NCI-H510A treated with DMSO at 0.1 percent for 48 hours (cell line): ENCODE measurements around the gene EFHC1.

ENCODE experiments used
- DNase-seq: peaks from one replicate; lab custom pipeline; 2025; lab: John Stamatoyannopoulos, UW

EFHC1 gene

GRCh38 chr6:52518279-52518945, 98.3 kb downstream of the EFHC1 start:
- no peak for DNase-seq

DNA sequence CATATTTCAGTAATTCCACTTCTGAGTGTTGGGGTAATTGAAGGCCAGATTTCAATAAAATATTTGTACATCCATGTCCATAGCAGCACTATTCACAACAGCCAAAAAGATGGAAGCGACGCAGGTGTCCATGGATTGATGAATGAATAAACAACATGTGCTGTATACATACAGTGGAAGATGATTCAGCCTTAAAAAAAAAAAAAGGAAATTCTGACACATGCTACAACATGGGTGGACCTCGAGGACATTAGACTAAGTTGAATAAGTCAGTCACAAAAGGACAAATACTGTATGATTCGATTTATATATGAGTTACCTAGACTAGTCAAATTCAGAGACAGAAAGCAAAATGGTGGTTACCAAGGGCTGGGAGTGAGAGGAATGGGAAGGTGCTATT, 99.5 kb downstream of the EFHC1 start:
- no peak for DNase-seq

DNA sequence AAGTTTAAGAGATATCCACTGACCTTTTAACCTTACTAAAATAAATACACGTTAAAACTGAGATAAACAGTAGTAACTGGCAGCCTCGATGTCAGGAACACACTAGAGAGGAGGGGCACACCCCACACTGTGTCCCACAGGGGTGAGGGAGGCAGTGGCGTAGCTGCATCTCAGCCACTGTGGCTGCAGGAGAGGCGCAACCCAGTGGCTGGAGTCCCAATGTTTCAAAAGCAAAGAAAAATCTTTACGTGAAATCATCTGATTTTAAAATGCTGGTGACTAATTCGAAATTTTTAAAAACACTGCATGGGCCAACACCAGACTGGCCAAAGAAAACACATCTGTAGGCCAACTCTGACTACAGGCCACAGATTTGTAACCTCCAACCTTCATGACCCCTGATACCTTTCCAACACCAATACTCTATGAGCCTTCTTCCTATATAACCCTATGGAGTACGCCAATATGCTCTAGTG, 102.0 kb downstream of the EFHC1 start:
- DNase-seq: no peak

GRCh38 chr6:52522655-52523054, 102.5 kb downstream of the EFHC1 start:
- no peak for DNase-seq

GRCh38 chr6:52523378-52524142, 103.4 kb downstream of the EFHC1 start:
- no peak for DNase-seq

DNA sequence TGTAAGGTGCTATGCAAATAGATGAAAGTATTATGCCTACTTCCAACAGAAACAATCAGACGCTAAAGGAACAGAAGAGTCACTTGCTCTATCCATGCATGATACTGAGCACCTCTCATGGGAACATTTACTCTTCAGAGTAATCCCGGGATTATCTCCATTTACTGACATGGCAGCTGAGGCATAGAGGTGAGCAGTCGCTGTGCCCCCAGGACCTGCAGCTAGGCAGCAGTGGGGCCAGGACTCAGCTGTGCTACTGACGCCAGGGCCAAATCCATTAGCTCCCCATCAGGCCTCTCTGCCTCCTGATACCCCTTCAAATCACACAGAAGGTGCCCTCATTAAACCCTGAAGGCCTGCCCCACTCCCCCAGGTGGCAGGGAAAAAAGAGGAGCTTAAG, 104.8 kb downstream of the EFHC1 start:
- no peak for DNase-seq

- no peak for DNase-seq
Observed at GRCh38 chr6:52526634-52527033, 106.5 kb downstream of the EFHC1 start.

DNA sequence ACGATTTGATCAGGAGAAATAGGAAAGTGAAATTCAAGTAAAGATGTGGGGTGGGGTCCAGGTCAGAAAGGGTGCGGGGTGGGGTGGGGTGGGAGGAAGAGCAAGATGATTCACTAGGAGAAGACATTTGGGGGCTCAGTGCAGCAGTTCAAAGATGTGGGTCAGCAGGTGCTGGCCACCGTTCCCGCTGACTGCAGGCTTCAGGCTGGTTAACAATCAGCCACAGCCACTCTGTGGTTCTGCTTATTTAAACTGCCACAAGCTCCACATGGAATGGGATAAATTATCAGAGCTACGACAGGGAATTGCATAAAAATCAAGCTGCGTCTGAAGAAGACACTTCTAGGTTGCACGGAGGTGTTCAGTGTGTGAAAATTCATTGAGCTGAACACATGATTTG, 107.3 kb downstream of the EFHC1 start:
- no peak for DNase-seq

DNA sequence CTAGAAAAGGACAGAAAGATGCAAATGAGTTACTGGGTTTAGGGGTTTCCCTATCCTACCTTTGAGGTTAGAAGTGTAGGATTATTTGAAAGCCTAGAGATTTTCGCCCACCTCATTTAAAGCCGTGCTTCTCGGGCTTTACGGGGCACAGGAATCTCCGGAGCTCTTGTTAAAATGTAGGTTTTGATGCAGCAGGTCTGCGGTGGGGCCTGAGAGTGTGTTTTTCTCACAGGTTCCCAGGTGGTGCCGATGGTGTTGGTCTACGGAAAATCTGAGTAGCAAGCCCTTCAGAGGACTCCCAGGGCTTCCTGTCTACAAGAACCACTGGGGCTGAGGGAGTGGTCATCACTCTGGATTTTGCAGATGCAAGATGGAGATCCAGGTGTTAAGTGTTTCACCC, 109.2 kb downstream of the EFHC1 start:
- no peak for DNase-seq

DNA sequence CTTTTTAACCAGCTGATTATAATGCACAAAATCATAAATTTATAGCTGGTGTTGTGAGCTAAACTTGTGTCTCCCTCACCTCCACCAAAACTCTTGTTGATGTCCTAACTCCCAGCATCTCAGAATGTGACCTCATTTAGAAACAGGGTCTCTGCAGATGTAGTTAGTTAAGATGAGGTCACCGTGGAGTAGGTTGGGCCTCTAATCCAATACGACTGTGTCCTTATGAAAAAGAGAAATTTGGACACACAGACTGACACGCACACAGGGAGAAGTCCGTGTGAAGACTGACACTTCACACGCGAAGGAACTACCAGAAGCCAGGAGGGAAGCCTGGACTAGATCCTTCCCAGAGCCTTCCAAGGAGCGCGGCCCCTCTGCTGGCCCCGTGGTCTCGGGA, 110.2 kb downstream of the EFHC1 start:
- DNase-seq: no peak

DNA sequence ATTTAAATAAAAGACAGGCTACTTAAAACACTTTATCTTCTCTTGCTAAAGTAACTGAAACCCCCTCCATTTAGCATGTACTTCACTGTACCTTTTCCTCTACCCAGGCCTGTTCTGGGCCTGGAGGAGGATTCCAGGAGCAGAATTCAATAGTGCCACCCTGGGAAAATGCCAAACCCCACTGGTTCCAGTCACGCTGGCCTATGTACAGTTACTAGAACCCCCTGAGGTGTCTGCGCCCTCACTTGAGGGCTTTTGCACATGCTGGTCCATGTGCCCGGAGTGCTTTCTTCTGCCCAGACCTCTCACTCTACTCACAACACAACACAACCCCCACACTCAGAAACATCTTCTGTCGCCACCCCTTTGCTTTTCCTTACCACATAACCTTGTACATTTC, 111.3 kb downstream of the EFHC1 start:
- DNase-seq: no peak

GRCh38 chr6:52531834-52532233, 111.7 kb downstream of the EFHC1 start:
- DNase-seq: no peak

- no peak for DNase-seq
Observed at GRCh38 chr6:52532457-52532856, 112.3 kb downstream of the EFHC1 start.

- no peak for DNase-seq
Observed at GRCh38 chr6:52533491-52533890, 113.3 kb downstream of the EFHC1 start.

DNA sequence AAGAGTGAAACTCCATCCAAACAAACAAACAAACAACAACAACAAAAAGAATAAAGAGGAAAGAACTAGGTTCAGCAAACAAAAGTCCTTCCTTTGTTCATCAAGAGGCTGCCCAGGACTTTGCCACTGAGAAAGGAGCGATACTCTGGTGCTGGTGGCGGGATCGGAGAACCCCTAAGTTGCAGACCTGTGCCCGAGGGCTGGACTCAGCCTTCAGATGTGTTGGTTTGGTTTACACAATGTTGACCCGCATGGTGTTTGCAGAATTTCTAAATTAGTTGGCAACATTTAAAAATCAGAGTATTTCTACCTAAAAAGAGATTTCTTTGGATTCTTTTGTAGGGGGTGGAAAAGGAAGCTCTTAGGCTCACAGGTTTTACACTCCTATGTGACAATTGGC, 114.2 kb downstream of the EFHC1 start:
- DNase-seq: no peak

- DNase-seq: no peak
Observed at GRCh38 chr6:52534966-52535390, 114.8 kb downstream of the EFHC1 start.

- DNase-seq: no peak
Observed at GRCh38 chr6:52535711-52536423, 115.7 kb downstream of the EFHC1 start.

GRCh38 chr6:52536424-52536916, 116.3 kb downstream of the EFHC1 start:
- DNase-seq: no peak

DNA sequence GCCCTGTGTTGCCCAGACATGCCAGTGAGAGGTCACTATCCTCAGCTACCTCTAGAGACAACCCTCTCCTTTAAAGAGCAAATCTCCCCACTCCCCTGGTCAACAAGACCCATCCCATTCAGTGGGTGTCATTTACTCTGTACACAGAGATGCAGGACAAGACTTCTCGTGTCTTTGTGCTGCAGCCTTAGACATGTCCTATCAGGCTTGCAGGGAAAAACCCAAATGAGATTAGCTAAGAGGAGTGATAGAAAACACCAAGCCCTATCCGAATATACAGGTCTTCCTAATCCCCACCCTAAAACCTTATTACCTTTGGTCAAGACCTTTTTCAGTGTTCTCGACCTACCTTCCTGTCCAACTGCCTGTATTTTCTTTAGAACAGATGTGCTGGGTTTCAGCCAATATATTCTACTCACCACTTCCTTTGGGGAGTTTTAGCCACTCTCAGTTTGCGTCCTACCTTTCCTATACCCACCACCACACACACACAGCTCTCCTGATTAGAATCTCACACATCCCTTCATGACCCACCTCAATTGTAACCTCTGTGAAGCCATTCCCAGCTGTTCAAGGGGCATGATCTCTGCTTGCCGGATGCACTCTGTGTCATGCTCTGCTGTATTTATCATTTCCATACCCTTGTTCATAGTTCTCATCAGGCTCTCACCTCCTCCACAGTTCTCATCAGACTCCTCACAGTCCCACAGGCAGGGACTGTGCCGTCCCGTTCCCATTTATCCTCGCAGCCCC, 117.0 kb downstream of the EFHC1 start:
- no peak for DNase-seq

DNA sequence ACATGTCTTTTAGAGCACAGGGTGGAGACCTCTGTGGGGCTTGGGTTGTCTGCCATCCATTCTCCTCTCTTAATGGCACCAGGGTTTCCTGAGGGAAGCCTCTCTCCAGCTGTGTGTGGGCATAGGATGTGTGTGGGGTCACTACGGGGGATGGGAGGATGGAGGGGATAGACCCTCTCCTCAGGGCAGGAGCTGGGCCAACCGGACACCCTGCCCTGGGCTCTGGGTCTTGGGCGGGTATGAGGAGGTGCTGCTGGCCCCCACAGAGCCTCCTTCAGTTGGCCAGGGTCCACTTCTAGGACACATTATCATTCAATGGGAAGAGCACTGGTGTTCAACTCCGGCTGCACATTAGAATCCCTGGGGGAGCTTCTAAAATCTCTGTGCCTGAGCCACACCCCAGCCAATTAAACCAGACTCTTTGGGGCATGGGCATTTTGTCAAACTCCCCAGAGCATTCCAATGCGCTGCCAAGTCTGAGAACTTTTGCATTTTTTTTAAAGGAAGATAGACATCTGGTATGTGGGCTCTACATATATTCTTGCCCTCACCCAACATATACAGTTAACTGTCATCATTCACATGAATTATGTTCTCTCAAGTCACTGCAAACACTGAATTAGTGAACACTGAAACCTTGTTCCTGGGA, 118.2 kb downstream of the EFHC1 start:
- DNase-seq: no peak

- DNase-seq: no peak
Observed at GRCh38 chr6:52538901-52539354, 118.8 kb downstream of the EFHC1 start.
